NCI-H446 (cell line): ENCODE data around the gene OSM.
"Not testable (repeated sequence)": the region's sequence is repeated elsewhere in the genome, so short reads cannot be mapped to it uniquely, and the experiment has no call there.

Experiments used
- DNase-seq, 2 experiments: peaks; one replicate each; lab custom pipeline; 2025; lab: John Stamatoyannopoulos, UW

OSM gene

GRCh38 chr22:30226192-30226832 lies 40.3 kb downstream of the OSM start:
- no peak for DNase-seq

- no peak for DNase-seq
These were observed 41.3 kb downstream of the OSM start for GRCh38 chr22:30225220-30225927.

- no peak for DNase-seq
These were observed 42.3 kb downstream of the OSM start for GRCh38 chr22:30224161-30224857.

DNA sequence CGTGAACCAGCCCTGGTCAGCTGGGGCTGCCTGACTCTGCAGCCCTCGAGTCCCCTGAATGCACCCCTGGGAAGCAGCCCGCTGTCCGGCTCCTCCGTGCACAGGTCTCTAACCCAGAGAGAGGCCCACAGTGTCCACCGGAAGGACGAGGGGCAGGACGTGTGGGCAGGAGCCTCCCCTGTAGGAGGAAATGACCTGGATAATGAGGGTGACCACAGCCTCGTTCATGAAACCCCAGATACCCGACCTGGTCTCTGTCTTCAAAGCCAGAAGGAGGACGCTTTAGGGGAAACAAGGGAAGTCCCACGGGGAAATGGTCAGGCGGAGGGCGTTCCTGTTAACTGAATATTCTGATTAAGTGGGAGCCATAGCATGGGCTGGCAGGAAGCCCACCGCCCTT lies 43.3 kb downstream of the OSM start:
- DNase-seq: no peak

DNA sequence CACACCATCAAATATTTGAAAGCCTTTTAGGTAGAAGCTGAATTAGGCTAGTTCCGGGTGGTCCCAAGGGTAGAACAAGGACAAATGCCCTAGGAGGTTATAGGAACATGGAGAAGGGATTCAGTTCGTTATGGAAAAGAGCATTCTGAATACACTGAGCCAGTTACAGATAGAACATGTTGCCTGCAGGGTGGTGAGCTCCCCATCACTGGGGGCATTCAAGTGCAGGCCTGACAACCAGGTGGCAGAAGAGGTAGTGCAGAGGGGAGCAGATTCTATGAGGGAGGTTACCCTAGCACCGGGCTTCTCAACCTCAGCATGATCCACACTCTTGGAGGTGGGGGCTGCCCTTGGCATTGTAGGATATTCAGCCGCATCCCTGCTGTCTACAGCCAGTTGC lies 44.3 kb downstream of the OSM start:
- no peak for DNase-seq

DNA sequence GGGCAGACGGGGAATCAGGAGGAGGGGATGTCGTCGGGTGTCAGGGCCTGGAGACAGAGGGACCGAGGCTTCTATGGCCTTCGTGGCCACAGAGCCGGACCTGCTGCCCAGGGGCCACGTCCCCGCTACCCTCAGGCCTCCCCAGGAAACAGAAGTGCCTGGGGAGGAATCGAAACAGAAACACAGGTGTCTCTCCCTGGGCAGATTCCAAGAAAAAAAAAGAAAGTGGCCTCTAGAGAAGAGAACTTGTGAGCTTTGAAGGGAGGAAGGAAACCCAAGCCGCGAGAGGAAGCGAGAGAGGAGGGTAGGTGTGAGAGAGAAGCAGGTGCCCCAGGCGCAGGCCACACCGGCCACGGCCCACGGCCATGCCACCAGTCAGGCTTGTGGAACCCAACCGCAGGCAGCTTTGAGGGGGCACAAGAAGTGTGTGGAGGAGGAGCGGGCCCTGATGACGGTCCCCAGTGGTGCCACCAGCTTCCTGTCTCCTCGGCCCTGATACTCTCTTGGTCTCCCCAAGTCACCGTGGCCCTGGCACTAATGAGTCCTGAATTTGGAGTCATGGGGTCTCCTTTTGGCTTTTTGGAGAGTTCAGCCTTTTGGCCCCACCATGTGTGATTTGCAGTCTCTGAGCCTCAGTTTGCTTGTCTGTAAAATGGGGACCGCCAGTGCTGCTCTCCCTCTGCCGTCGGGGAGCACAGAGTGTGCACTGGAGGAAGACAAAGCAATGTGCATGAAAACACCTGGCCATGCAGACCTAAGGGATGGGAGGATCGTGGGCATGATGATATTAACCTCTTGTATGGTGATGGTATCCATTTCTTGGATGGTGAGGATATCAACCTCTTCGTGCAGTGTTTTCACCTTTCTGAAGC lies 45.3 kb downstream of the OSM start:
- DNase-seq: no peak

DNA sequence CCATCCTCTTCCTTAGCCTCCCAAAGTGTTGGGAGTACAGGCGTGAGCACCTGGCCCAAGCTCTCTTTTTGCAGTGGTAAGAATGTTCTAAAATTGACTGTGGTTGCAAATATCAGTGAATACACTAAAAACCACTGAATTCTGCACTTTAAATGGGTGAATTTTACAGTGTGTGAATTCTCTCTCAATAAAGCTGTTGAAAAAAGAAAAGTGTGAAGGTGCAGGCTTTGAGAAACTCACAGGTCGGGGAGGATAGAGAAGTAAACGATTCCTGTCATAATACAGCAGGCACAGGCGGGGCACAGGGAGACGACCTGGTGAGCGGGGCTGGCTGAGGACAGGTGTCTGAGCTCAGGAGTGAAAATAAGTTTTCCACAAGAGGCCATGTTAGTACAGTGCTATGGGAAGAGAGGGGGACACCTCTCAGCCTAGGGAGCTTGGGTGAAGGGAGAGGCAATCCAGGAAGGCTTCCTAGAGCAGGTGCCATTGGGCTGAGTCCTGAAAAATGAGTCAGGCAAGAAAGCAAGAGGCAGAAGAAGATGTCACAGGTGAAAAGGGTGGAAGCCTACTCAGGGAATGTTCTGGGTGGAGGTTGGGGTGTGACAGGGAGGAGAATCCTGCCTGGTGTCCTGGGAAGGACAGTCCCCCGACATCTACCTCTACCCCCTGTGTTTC lies 46.2 kb downstream of the OSM start:
- no peak for DNase-seq

DNA sequence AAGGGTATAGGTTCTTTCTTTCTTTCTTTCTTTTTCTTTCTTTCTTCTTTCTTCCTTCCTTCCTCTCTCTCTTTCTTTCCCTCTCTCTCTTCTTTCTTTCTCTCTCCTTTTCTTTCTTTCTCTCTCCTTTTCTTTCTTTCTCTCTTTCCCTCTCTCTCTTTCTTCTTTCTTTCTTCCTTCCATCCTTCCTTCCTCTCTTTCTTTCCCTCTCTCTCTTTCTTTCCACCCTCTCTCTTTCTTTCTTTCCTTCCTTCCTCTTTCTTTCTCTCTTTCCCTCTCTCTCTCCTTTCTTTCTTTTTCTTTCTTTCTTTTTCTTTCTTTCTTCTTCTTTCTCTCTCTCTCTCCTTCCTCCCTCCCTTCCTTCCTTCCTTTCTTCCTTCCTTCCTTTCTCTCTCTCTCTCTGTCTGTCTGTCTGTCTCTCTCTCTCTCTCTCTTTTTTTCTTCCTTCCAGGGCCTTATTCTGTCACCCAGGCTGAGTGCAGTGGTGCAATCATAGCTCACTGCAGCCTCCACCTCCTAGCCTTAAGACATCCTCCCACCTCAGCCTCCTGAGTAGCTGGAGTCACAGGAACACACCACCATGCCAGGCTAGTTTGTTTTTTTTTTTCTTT lies 46.9 kb downstream of the OSM start:
- no peak for DNase-seq

DNA sequence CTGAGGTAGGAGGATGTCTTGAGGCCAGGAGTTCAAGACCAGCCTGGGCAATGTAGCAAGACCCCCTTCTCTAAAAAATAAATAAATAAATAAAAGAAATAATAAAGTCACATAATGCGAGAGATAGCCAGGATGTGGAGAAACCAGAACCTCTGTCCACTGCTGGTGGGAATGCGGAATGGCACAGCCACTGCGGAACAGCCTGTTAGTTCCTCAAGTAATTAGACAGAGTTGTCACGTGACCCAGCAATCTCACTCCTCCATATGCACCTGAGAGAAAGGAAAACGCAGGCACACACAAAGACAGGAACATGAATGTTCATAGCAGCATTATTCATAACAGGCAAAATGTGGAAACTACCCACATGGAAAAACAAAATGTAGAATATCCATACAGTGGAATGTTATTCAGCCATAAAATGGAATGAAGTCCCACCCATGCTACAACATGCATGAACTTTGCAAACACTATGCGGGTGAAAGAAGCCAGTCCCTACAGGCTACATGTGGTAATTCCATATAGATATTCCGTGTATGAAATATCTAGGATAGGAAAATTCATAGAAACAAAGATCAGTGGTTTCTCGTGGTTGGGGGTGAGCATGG lies 47.5 kb downstream of the OSM start:
- DNase-seq: no peak

- no peak for DNase-seq
These were observed 48.7 kb downstream of the OSM start for GRCh38 chr22:30217698-30218560.

GRCh38 chr22:30216710-30217109 lies 49.9 kb downstream of the OSM start:
- no peak for DNase-seq

GRCh38 chr22:30216272-30216671 lies 50.4 kb downstream of the OSM start:
- not testable (repeated sequence) for DNase-seq

DNA sequence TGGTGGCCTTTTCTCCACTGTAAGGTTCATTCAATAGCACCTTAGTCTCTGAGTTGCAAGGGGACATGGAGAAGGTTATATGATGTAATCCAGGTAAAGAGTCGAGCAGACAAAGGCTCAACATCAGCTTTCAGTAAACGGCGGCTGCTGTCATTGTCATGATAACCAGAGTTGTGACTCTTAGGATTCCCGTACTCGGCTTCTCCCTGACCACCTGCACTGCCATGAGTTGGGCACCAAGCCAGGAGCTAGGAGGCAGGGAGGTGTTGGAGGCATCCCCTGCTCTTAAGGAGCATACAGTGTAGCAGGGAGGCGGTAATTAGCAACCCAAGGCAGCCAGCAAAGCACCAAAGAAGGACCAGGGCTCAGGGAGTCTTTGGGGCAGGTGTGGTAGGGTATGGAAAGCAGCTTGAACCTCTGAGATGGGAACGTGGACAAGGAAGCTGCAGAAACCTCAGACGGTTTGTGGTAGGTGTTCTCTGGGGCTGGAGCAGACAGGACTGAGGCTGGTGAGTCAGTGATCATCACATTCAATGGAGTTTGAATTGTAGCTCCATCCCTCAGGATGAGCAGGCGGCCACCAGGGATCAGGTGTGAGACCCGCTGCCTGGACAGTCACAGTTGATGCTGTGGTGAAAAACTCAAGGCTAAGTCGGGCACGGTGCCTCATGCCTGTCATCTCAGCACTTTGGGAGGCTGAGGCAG lies 51.8 kb downstream of the OSM start:
- DNase-seq: no peak

GRCh38 chr22:30212996-30213441 lies 53.6 kb downstream of the OSM start:
- DNase-seq: no peak
